GM19193 (cell line): ENCODE measurements around the gene PCDHAC1.

Experiments used
- POLR2A ChIP-seq: IDR thresholded peaks from 4 replicates; pipeline ENCODE4 v1.6.1; 2011; ENCODE audit not compliant: insufficient read depth, insufficient read length; ENCODE audit errors: extremely low read depth

PCDHAC1 gene, protein sequence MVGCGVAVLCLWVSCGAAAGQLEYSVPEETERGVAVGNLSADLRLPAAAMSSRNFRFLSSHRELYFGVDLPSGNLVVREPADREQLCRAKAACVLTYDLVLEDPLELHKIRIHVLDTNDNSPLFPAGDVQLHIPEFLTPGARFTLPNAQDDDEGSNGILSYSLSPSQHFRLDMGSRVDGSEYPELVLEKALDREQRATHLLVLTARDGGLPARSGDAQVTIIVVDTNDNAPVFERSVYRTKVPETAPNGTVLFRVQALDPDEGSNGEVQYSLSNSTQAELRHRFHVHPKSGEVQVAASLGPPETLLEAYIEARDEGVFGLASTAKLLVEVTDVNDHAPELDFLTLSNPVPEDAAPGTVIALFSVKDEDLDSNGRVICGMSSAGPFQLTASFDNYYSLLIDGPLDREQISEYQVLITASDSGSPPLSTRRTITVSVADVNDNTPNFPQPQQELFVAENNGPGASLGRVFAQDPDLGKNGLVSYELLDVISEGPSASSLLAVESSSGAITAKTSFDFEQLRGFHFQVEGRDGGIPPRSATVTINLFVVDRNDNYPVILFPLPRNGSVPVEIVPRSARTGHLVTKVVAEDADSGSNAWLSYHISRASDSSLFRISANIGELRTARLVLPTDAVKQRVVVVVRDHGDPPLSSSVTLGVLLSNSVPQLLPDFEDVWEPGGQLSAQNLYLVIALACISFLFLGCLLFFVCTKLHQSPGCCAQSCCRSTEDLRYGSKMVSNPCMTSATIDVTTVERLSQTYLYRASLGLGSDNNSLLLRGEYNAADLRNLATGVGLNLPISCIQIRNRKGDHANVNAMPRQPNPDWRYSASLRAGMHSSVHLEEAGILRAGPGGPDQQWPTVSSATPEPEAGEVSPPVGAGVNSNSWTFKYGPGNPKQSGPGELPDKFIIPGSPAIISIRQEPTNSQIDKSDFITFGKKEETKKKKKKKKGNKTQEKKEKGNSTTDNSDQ

DNA sequence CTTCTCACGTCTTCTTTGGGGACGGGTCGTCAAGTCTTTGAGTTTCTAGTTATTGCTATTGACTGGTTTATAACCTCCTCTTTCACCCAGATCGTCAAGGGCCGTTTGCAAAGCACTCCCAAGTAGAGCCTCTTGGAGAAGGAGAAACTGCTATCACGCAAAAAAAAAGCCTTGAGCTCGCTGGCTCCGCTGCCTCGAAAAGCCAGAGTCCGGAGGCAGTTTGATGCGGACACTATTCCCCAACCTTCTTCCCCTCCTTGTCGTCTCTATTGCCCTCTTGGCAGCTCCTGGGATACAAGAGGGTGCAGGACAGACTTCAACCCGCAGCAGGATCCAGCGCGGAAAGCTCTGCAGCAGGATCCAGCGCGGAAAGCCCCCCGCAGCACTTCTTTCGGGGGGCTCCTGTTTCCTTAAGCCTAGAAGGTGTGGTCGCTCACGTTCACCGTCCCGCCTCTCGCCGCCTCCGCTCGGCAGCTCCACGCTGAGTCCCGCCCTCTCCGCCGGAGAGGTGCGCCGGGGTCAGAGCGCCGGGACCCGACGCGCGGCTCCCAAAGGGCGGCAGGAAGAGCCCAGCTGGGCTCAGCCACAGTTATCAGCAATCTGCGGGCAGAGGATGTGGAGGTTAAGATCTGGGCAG, at the start of gene PCDHAC1:
TSS of gene PCDHAC1 (plus strand) at position 494 of the 637 bp plus-strand sequence. CDS start 594 bp downstream, outside the sequence.
- TF ChIP-seq POLR2A, result no peak

DNA sequence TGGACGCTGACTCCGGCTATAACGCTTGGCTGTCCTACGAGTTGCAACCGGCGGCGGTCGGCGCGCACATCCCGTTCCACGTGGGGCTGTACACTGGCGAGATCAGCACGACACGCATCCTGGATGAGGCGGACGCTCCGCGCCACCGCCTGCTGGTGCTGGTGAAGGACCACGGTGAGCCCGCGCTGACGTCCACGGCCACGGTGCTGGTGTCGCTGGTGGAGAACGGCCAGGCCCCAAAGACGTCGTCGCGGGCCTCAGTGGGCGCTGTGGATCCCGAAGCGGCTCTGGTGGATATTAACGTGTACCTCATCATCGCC, 48.9 kb upstream of the PCDHAC1 start:
- TF ChIP-seq POLR2A, result no peak

DNA sequence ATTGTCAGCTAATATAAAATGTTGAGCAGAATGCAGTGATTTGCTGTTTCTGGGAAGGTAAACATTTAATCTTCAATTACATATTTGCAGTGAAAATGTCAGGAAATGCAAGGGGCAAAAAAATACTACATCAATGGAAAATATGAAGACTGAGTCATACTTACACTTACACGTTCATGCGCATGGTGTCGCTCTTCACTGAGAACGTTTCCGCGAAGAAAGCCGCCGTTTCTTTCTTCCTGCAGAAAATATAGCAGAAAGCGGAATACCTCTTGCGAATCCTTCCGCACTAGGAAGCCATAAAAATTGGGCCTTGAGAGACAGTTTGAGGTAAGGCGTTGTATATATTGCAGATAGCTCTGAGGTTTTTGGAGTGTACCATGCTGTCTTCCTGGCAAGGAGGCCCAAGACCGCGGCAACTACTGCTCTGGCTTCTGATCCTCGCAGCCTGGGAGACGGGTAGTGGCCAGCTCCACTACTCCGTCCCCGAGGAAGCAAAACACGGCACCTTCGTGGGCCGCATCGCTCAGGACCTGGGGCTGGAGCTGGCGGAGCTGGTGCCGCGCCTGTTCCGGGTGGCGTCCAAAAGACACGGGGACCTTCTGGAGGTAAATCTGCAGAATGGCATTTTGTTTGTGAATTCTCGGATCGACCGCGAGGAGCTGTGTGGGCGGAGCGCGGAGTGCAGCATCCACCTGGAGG, 44.1 kb upstream of the PCDHAC1 start, which contains the start of gene PCDHA13:
TSS of gene PCDHA13 (plus strand) at position 236 of the 702 bp plus-strand sequence. CDS start at position 381, 145 bp downstream.
- TF ChIP-seq POLR2A, result no peak

DNA sequence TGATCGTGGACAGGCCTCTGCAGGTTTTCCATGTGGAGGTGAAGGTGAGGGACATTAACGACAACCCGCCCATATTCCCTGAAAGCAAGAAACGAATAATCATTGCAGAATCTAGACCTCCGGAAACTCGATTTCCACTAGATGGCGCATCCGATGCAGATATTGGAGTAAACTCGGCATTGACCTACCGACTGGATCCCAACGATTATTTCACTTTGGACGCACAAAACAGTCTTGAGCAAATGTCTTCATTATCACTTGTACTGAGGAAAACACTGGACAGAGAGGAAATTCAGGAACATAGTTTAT, 43.6 kb upstream of the PCDHAC1 start:
- TF ChIP-seq POLR2A, result no peak

DNA sequence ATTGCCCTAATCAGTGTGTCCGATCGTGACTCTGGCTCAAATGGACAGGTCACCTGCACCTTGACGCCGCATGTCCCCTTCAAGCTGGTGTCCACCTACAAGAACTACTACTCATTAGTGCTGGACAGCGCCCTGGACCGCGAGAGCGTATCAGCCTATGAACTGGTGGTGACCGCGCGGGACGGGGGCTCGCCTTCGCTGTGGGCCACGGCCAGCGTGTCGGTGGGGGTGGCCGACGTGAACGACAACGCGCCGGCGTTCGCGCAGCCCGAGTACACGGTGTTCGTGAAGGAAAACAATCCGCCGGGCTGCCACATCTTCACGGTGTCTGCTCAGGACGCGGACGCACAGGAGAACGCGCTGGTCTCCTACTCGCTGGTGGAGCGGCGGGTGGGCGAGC, 42.7 kb upstream of the PCDHAC1 start:
- TF ChIP-seq POLR2A, result no peak

DNA sequence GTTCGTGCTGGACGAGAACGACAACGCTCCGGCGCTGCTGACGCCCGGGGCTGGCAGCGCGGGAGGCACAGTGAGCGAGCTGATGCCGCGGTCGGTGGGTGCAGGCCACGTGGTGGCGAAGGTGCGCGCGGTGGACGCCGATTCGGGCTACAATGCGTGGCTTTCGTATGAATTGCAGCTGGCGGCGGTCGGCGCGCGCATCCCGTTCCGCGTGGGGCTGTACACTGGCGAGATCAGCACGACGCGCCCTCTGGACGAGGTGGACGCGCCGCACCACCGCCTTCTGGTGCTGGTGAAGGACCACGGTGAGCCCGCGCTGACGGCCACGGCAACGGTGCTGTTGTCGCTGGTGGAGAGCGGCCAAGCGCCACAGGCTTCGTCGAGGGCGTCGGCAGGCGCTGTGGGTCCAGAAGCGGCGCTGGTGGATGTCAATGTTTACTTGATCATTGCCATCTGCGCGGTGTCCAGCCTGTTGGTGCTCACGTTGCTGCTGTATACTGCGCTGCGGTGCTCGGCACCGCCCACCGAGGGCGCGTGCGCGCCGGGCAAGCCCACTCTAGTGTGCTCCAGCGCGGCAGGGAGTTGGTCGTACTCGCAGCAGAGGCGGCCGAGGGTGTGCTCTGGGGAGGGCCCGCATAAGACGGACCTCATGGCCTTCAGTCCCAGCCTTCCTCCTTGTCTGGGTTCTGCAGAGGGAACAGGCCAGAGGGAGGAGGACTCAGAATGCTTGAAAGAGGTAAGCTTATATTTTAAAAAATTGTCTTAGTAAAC, 42.0 kb upstream of the PCDHAC1 start:
- TF ChIP-seq POLR2A, result no peak

DNA sequence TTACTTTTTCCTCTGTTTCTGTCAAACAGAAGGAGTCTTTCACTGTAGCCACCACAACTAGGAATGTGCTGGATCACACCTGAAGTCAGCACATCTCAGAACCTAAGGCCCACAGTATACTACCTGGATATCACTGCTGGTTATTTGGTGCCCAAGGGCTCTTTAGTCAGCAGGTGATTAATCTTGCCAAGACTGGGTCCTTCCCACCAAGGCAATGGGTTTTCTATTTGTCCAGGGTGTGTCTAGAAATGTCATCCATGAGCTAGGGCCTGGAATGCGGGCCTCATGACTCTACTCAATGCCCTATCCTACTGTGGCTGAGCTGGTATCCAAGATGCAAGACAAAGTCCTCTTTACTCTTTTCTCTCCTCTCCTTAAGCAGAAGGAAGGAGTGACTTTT, 9.8 kb upstream of the PCDHAC1 start:
- no peak for TF ChIP-seq POLR2A

DNA sequence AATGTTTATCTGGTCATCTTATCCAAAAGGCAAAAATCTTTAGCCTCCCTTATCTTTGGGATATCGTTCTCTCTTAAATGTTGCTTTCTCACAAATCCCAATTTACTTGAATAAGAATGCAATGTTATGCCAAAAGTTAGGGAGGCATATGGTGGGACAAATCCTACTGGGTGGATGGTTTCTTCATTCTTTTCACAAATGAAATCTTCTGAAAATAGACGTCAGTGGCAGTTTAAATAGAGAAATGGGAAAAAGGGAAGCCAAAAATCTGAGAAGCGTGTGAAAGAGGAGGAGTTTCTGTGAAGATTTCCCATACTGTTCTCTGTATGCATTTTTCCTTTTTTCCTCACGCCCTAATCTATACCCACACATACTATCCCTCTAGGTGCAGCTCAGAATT, 2.5 kb upstream of the PCDHAC1 start:
- TF ChIP-seq POLR2A, result no peak

DNA sequence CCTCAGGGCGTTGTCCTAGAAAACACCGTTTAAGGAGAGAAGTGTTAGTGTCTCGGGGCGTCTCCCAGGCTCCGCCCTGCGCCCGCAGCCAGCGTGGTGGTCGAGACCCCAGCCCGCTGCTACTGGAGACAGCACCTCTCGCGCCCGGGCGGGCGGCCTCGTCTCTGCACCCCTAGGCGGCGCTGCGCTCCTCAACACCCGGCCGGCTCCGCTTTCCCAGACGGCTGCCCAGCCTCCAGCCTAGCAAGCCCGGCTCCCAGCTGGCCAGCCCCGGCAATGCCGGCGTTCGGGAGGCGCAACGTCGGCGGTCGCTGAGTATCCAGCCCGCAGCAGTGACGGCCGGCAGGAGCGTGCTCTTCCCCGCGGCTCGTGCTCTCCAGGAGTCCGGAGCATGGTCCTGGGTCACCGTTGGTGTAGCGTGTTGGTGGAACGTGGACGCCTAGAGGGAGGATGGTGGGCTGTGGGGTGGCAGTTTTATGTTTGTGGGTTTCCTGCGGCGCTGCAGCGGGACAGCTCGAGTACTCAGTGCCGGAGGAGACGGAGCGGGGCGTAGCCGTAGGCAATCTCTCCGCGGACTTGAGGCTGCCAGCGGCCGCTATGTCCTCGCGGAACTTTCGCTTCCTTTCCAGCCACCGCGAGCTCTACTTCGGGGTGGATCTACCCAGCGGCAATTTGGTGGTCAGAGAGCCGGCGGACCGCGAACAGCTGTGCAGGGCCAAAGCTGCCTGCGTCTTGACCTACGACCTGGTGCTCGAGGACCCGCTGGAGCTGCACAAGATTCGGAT, 536 bp downstream of the PCDHAC1 start:
- TF ChIP-seq POLR2A, result no peak

DNA sequence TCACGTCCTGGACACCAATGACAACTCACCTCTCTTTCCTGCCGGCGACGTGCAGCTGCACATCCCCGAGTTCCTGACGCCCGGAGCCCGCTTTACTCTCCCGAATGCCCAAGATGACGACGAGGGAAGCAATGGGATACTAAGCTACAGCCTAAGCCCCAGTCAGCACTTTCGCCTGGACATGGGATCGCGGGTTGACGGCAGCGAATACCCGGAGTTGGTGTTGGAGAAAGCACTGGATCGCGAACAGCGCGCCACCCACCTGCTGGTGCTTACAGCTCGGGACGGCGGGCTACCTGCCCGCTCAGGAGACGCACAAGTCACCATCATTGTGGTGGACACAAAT, 1.1 kb downstream of the PCDHAC1 start:
- TF ChIP-seq POLR2A, result no peak

DNA sequence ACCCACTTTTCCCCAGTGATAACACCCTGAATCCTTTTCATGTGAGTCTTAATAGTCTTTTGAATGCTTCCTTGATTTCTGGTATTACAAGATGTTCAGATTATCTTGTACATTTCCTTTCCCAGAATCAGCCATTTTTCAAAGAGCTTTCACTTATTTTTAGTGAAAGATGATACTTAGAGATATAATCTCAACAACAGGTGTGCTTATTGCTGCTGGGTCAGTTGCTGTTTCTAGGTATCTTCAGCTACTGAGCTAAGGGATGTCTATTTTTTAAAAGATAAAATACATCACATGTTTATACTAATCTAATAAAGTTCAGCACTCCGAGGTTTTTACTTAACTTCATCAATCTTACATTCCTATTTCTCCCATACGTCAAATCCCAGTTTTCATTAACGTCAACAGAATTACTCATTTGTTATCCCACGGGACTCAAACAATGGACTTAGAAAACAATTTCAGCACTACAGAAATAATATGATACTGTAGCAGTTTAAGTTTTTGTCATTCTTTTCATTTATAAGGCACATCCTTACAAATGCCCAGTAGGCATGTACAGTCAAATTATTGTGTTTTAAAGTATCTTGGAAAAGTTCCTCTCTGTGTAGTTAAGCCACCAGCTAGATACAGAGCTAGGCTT, 9.0 kb downstream of the PCDHAC1 start:
- TF ChIP-seq POLR2A, result no peak

DNA sequence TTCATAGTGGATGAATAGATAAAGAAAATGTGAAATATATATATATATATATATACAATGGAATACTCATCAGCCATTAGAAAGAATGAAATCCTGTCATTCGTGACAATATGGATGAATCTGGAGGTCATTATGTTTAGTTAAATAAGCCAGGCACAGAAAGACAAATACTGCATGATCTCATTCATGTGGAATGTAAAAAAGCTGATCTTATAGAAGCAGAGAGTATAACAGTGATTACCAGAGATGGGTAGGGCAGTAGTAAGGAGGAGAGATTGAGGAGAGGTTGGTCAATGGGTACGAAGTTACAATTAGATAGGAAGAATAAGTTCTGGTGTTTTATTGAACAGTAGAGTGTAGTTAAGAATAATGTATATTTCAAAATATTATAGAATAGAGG, 20.5 kb downstream of the PCDHAC1 start:
- no peak for TF ChIP-seq POLR2A

DNA sequence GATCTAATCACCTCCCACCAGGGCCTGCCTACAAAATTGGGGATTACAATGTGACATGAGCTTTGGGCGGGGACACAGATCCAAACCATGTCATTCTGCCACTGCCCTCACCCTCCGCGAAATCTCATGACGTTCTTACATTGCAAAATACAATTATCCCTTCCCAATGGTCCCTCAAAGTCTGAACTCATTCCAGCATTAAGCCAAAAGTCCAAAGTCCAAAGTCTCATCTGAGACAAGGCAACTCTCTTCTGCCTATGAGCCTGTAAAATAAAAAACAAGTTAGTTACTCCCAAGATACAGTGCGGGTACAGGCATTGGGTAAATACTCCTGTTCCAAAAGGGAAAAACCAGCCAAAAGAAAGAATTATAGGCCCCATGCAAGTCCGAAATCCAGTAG, 25.5 kb downstream of the PCDHAC1 start:
- TF ChIP-seq POLR2A, result no peak

DNA sequence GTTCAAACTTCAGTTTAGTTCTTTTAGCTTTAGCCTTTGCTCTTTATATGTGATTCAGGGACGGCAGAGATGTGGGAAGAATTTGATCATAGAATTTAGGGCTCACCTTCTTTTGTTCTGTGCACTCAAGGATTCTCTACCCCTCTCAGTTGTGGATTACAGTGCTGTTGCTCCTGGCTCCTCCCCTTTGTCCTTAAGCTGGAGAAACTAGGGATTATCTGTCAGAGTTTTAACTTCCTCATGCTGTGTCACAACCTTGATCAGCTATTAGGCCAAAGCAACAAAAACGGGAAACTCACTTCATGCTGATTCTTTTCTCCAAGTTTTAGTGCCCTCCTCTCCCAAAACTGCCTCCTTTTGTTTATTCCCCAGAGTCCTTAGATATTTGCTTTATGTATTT, 27.1 kb downstream of the PCDHAC1 start:
- no peak for TF ChIP-seq POLR2A

DNA sequence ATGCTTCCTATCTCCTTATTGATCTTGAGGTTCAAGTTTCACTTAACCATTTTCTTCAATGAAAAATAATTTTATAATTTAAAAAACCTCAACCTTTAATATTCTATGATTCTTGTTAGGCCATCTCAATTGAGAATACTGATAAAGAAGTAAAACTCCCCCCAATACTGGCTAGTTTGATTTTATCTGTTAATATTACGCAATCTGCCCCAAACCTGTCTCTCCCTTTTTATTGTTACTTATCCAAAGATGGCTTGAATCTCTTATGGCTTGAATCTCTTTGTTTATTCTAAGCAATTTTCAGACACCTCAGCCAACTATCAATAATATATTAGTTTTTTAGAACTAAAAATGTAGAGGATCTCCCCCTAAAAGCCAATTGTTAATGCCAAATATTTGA, 36.1 kb downstream of the PCDHAC1 start:
- no peak for TF ChIP-seq POLR2A
